Camera-type eye (tissue), 1 donor: ENCODE data around the gene GAGE12G. TPM values are rescaled to one million over a fixed set of nuclear protein-coding genes. Genes with fewer than 3 reads are reported as not detected.

Source experiments
- total RNA-seq: library from RNA; depleted of rRNA; stranded (reverse); fragments of >200 nt; gene quantifications from one replicate; pipeline ENCODE4 v1.2.3, GENCODE V29; 2014

Gene GAGE12G
- total RNA-seq, result not detected

GRCh38 chrX:49570100-49570499 lies at the start of gene GAGE12G:
Gene GAGE12G, plus strand, starts transcription at chrX:49570400. Its CDS starts 1,155 bp downstream, at chrX:49571555.

GRCh38 chrX:49531877-49532276 lies 38.3 kb upstream of the GAGE12G start, which contains the start of gene GAGE12C:
Gene GAGE12C, plus strand, starts transcription at chrX:49532177. Its CDS starts 1,155 bp downstream, at chrX:49533332.

GRCh38 chrX:49541433-49541832 lies 28.8 kb upstream of the GAGE12G start, which contains the start of gene GAGE12D:
Gene GAGE12D, plus strand, starts transcription at chrX:49541733. Its CDS starts 1,155 bp downstream, at chrX:49542888.

GRCh38 chrX:49550989-49551388 lies 19.2 kb upstream of the GAGE12G start, which contains the start of gene GAGE12E:
Gene GAGE12E, plus strand, starts transcription at chrX:49551289. Its CDS starts 1,155 bp downstream, at chrX:49552444.

GRCh38 chrX:49560542-49560941 lies 9.7 kb upstream of the GAGE12G start, which contains the start of gene GAGE12F:
Gene GAGE12F, plus strand, starts transcription at chrX:49560842. Its CDS starts 1,155 bp downstream, at chrX:49561997.

GRCh38 chrX:49579649-49580048 lies 9.4 kb downstream of the GAGE12G start, which contains the start of gene GAGE12H:
Gene GAGE12H, plus strand, starts transcription at chrX:49579949. Its CDS starts 1,155 bp downstream, at chrX:49581104.

GRCh38 chrX:49589196-49589595 lies 19.0 kb downstream of the GAGE12G start, which contains the start of gene GAGE2A:
Gene GAGE2A, plus strand, starts transcription at chrX:49589496. Its CDS starts 1,155 bp downstream, at chrX:49590651.

GRCh38 chrX:49598720-49599119 lies 28.5 kb downstream of the GAGE12G start, which contains the start of gene GAGE1:
Gene GAGE1, plus strand, starts transcription at chrX:49599020. Its CDS starts 1,155 bp downstream, at chrX:49600175.

Other genes starting within 250 kb of the GAGE12G start
- not detected for gene GAGE12J, start 248.4 kb upstream of the GAGE12G start, total RNA-seq
- gene GAGE13, start 238.8 kb upstream of the GAGE12G start, total RNA-seq, result not detected
- gene GAGE12C, start 38.2 kb upstream of the GAGE12G start, total RNA-seq, result not detected
- gene GAGE12D, start 28.7 kb upstream of the GAGE12G start, total RNA-seq, result not detected
- not detected for gene GAGE12E, start 19.1 kb upstream of the GAGE12G start, total RNA-seq
- gene GAGE12F, start 9.6 kb upstream of the GAGE12G start, total RNA-seq, result not detected
- not detected for gene GAGE12H, start 9.5 kb downstream of the GAGE12G start, total RNA-seq
- gene GAGE2A, start 19.1 kb downstream of the GAGE12G start, total RNA-seq, result not detected
- not detected for gene GAGE1, start 28.6 kb downstream of the GAGE12G start, total RNA-seq
- not detected for gene PAGE1, start 125.6 kb downstream of the GAGE12G start, total RNA-seq